GM21528 (cell line): ENCODE results near the gene RFC1.
"Not testable (repeated sequence)": the region's sequence is repeated elsewhere in the genome, so short reads cannot be mapped to it uniquely, and the experiment has no call there.

Source experiments
- ATAC-seq: cut with Tn5 transposase; IDR thresholded peaks from one replicate; pipeline ENCODE4 v1.9.1; 2021; ENCODE audit warnings: mild to moderate bottlenecking, moderate library complexity; ENCODE audit not compliant: unreplicated experiment, low FRiP score

Gene RFC1

GRCh38 chr4:39308611-39309010, 57.6 kb downstream of the RFC1 start:
- ATAC-seq, result no peak

DNA sequence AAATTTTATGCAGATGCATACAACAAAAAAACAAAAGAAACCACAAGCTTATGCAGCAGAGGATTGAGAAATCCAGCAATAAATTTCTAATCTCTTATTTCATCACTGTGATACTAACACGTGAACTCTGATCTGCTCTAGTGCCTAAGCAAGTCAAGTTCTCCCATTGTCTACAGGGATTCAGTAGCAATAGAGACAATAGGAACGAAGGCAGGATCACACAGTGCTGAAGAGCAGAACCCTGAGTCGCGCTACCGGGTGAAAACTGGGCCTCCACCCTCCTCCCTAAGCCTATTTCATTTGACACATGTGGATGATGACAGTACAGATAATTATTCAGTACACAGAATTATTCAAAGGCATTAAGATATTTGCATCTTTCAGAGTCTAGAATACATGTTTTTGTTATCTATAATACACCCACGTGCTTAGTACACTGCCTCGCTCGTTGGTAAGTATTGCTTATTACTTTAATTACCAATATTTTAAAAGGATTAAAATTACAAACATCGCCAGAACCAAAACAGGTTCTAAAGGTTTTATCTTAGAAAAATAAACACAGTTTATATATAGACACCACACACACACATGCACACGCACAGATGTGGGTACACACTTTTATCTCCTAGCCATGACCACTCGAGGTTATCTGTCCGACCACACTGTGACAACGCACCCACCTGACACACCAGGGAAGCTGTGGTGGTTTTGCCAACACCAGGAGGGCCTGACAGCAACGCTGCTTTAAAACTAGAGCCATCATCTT, 60.1 kb downstream of the RFC1 start:
- ATAC-seq, result no peak

GRCh38 chr4:39304651-39305050, 61.5 kb downstream of the RFC1 start:
- no peak for ATAC-seq

GRCh38 chr4:39303871-39304270, 62.3 kb downstream of the RFC1 start:
- ATAC-seq, result no peak

DNA sequence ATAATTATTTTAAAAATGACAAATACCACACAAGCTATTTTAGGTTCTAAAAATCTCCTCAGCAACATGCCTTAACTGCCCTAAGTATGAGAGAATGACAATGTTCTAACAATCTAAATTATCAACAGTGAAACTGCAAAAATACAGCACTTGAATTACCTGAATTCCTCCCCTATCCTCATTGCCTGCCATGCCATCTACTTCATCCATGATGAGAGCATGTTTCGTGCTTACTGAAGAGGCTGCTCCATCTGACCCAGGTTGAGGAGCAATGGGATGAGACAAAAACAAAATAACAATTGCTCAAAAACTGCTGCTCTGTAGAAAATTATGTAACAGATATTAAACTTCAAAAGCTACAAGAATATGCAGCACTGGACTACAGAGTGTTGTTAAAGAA, 63.3 kb downstream of the RFC1 start:
- no peak for ATAC-seq

DNA sequence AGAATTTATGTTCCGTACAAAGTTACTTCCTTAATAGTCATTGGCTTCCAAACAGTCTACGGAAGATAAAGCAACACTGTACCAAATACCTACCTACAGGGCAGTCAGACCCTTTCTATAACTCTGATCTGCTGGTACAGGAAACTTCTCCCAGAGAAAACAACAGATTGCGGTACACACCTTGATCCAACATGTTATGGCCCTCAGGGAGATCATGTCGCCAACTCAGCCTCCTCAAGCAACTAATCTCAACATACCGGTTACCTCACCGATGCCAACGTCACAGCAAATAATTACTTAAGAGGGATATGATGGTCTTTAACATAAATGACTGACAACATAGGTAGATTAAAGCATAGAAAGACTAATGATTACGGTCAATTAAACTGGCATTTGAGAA, 70.4 kb downstream of the RFC1 start:
- ATAC-seq, result no peak

- not testable (repeated sequence) for ATAC-seq
Measured at GRCh38 chr4:39292433-39292832, 73.7 kb downstream of the RFC1 start.

- ATAC-seq, result no peak
Measured at GRCh38 chr4:39291686-39292085, 74.5 kb downstream of the RFC1 start.

DNA sequence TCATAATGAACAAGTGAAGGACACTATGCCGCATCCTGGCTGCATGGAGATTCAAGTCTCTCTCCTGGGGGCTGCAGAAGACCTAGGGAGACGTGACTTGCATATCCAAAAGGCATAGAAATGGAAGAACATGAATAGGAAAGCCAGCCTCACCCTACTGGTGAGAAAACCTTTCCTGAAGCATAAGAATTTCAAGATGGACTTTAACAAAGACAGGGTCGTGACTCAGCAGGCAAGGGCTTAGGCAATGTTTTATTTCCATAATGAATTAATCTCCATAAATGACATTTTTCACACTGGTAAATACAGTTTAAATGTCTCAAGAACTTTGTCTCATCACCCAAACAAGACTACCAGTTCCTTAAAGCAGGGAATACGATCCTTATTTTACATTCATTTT, 78.9 kb downstream of the RFC1 start:
- no peak for ATAC-seq

GRCh38 chr4:39286263-39286662, 79.9 kb downstream of the RFC1 start:
- no peak for ATAC-seq

DNA sequence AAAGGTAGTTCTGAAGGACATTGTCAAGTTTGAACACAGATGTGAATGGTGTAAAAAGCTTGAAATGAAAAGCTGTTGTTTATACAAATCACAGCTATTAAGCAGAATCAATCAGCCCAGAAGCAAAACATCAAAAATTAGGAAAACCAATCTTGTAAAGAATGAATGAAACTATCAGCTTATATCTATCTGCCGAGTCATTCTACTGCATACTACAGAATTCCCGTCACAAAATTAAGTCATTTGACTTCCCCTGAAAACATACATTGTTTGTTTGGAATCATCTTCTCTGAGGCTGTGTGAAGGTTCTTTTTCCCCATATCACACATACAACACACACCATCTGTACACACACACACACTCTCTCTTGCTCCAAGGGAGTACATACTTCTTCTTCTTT, 80.3 kb downstream of the RFC1 start:
- no peak for ATAC-seq

DNA sequence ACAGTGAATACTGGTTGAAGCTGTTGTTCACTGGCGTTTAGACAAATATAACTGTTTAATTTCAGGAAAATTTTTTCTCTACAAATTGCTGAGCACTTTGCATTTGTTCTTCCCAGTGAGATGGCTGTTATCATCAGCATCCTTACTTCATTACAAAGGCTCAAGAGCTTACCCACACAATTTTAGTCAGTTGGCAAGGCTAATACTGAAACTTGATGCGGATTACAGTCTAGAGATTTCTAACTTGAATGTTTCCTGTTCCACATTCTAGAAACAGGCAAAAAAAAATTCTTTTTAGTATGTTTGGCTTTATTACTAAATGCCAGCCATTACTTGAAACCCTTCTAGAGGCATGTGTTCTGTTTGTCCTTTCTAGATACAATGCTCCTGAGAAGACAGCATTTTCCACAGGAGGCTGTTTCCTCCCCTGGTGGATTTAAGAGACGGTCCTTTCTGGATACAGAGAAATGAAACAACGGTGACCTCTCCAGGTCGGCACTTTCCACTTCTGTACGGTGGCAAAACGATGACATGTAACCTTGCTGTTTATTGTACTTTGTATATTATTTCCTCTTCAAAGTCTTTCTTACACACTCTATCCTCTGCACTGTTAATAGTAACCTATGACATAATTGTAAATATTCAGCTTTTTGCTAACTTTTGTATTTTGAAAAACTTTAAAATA, 80.9 kb downstream of the RFC1 start:
- no peak for ATAC-seq

DNA sequence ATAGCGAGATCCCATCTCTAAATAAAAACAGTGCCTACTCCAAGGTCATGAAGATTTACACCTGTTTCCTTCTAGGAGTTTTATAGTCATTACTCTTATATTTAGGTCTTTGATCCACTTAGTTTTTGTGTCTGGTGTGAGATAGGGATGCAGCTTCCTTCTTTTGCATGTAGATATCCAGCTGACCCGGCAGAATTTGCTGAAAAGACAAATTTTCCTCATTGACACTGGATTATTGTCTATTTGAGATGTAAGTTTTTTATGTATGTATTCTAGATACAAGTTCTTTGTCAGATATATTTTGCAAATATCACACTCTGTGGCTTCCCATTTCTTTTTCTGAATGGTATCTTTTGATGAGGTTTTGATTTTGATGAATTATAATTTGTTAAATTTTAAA, 85.4 kb downstream of the RFC1 start:
- no peak for ATAC-seq

- no peak for ATAC-seq
Measured at GRCh38 chr4:39279416-39279815, 86.7 kb downstream of the RFC1 start.

GRCh38 chr4:39278476-39278875, 87.7 kb downstream of the RFC1 start:
- ATAC-seq, result no peak

- not testable (repeated sequence) for ATAC-seq
Measured at GRCh38 chr4:39277661-39278060, 88.5 kb downstream of the RFC1 start.

- no peak for ATAC-seq
Measured at GRCh38 chr4:39274503-39274902, 91.7 kb downstream of the RFC1 start.

DNA sequence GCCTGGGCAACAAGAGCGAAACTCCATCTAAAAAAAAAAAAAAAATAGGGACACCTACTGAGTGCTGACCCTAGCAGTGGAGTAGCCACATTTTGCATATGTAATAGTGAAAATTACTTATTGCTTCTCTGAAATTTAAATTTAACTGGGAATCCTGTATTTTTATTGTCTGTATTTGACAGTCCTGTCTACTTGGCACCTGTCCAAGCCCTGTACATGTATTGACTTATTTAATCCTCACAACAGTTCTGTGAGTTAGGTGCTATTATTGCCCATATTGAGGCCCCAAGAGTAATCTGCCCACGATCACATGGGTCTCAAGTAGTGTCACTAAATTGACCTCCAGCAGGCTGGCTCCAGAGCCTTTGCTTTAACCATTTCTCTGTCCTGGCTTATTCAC, 102.3 kb downstream of the RFC1 start:
- ATAC-seq, result no peak

- ATAC-seq, result no peak
Measured at GRCh38 chr4:39259571-39260330, 106.4 kb downstream of the RFC1 start.

DNA sequence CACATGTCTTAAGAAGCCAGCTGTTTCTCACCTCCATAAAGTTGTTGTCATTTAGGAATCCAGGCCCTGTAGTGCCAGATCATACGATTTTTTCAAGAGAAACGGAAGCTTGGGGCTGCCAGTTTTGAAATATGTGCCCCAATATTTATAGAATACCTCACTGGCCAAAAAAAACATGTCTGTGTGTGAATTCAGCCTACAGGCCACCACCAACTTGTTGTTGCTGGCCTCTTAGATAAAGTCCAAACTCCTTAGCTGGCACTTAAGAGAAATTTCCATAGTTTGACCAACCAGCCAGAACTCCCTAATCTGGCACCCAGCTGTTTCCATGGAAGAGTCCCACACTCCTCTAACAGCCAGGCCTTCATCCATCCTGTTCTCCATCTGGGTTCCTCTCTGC, 109.7 kb downstream of the RFC1 start:
- no peak for ATAC-seq

DNA sequence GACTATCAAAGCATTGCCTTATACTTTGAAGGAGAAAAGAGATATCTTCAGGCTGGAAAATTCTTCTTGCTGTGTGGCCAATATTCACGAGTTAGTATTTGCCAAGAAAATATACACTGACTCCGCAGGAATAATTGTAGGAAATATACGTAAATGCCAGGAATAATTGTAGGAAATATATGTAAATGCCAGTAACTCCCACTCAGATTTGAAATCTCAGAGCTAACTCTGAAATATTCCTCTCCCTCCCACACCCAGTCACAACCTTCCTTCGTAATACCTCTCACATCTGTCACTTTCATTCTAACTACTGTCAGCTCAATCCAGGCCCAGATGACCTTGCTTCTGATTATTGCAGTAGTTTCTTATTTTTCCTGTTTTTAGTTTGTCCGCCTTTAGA, 110.3 kb downstream of the RFC1 start:
- no peak for ATAC-seq
